ENCODE data around the gene TUBA3D.
"Not testable (repeated sequence)": the region's sequence is repeated elsewhere in the genome, so short reads cannot be mapped to it uniquely, and the experiment has no call there.

The TUBA3D gene

GRCh38 chr2:131476363-131476762 lies 444 bp downstream of the TUBA3D start:
- not testable (repeated sequence) for H3K4me3 ChIP-seq (ENCODE audit: low read depth, low read length); DNase-seq (ENCODE audit: low read depth)

GRCh38 chr2:131477227-131477626 lies 1.3 kb downstream of the TUBA3D start:
- H3K4me3 ChIP-seq (ENCODE audit: low read depth, low read length): not testable (repeated sequence)

GRCh38 chr2:131478074-131478849 lies 2.3 kb downstream of the TUBA3D start:
- not testable (repeated sequence) for DNase-seq (ENCODE audit: low read depth); H3K4me3 ChIP-seq (ENCODE audit: low read depth, low read length)

More at GRCh38 chr2:131477227-131477626, 1.3 kb downstream of the TUBA3D start:
- DNase-seq (ENCODE audit: low read depth): not testable (repeated sequence)

GRCh38 chr2:131478850-131479461 lies 3.0 kb downstream of the TUBA3D start:
- not testable (repeated sequence) for H3K4me3 ChIP-seq (ENCODE audit: low read depth, low read length); DNase-seq (ENCODE audit: low read depth)

- H3K4me3 ChIP-seq (ENCODE audit: low read depth, low read length); DNase-seq (ENCODE audit: low read depth): not testable (repeated sequence)
Observed at GRCh38 chr2:131480351-131480750, 4.4 kb downstream of the TUBA3D start.

- not testable (repeated sequence) for H3K4me3 ChIP-seq (ENCODE audit: low read depth, low read length); DNase-seq (ENCODE audit: low read depth)
Observed at GRCh38 chr2:131482506-131483155, 6.7 kb downstream of the TUBA3D start.

GRCh38 chr2:131483981-131484820 lies 8.3 kb downstream of the TUBA3D start:
- not testable (repeated sequence) for DNase-seq (ENCODE audit: low read depth); H3K4me3 ChIP-seq (ENCODE audit: low read depth, low read length)

GRCh38 chr2:131484906-131485460 lies 9.1 kb downstream of the TUBA3D start:
- not testable (repeated sequence) for DNase-seq (ENCODE audit: low read depth); H3K4me3 ChIP-seq (ENCODE audit: low read depth, low read length)

- H3K4me3 ChIP-seq (ENCODE audit: low read depth, low read length); DNase-seq (ENCODE audit: low read depth): not testable (repeated sequence)
Observed at GRCh38 chr2:131486201-131486902, 10.4 kb downstream of the TUBA3D start.

GRCh38 chr2:131488306-131489205 lies 12.6 kb downstream of the TUBA3D start:
- no peak for DNase-seq (ENCODE audit: low read depth)
- H3K4me3 ChIP-seq (ENCODE audit: low read depth, low read length): no peak overlapping the region
- no peak for TF ChIP-seq CTCF (IDR thresholded peaks at IDR 0.05; ENCODE audit: insufficient read depth, low read depth, low read length, missing control alignments)

GRCh38 chr2:131490616-131491468 lies 14.9 kb downstream of the TUBA3D start:
- DNase-seq (ENCODE audit: low read depth): peak; percentile 56
- peak overlapping the region; percentile 70 for H3K4me3 ChIP-seq (ENCODE audit: low read depth, low read length)

- peak overlapping the region; percentile 70 for H3K4me3 ChIP-seq (ENCODE audit: low read depth, low read length)
- peak; percentile 28 for DNase-seq (ENCODE audit: low read depth)
Observed at GRCh38 chr2:131491469-131491836, 15.5 kb downstream of the TUBA3D start.

- peak within 1 kb of the TSS; percentile 99 for H3K4me3 ChIP-seq (ENCODE audit: low read depth, low read length)
- DNase-seq (ENCODE audit: low read depth): not testable (repeated sequence)
Observed at GRCh38 chr2:131492015-131492417, 16.1 kb downstream of the TUBA3D start, which contains the start of gene MZT2A. Gene MZT2A (minus strand): TSS chr2:131492397. CDS start chr2:131492376, 21 bp downstream.

Measured in GM12865 (cell line).